Upper lobe of left lung (tissue), 4 donors: ENCODE measurements around the gene CLMP.

Source experiments
- POLR2A ChIP-seq, 4 donors: fragments of 450-650 bp; IDR thresholded peaks; one replicate each; pipeline ENCODE4 v1.5.1; 2016 to 2017; ENCODE audit warnings: antibody characterized with exemption in 4 of 4, mild to moderate bottlenecking in 2 of 4
- TF ChIP-seq, protein P1 (sequence below), 6 experiments: fragments of 450-650 bp in 4 of 6; fragments of 200-600 bp in 2 of 6; sonication (generic) in 2 of 6; IDR thresholded peaks; one replicate each; pipeline ENCODE4 v1.5.1; 2016 to 2019; ENCODE audit warnings: antibody characterized with exemption in 6 of 6

DNA sequence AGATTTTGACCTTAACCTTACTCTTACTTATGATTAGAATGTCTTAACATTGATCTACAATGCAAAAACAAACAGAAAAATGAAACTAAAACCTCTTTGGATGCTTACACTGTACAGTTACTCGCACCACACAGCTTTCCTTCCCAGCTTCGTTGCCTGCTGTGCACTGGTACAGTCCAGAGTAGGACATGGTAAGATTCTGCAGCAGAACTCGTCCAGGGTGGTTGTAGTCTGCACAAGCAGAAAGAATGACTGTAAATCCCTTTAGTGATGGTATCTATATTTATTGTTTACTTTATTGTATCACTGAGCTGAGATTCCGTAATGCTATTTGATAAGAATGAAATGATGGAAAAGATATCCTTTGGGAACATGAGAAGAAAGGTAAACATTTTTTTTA lies 112.1 kb downstream of the CLMP start:
- TF ChIP-seq POLR2A (IDR thresholded peaks at IDR 0.05) = no peak
- TF ChIP-seq, protein P1, sequence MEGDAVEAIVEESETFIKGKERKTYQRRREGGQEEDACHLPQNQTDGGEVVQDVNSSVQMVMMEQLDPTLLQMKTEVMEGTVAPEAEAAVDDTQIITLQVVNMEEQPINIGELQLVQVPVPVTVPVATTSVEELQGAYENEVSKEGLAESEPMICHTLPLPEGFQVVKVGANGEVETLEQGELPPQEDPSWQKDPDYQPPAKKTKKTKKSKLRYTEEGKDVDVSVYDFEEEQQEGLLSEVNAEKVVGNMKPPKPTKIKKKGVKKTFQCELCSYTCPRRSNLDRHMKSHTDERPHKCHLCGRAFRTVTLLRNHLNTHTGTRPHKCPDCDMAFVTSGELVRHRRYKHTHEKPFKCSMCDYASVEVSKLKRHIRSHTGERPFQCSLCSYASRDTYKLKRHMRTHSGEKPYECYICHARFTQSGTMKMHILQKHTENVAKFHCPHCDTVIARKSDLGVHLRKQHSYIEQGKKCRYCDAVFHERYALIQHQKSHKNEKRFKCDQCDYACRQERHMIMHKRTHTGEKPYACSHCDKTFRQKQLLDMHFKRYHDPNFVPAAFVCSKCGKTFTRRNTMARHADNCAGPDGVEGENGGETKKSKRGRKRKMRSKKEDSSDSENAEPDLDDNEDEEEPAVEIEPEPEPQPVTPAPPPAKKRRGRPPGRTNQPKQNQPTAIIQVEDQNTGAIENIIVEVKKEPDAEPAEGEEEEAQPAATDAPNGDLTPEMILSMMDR (IDR thresholded peaks at IDR 0.05) = no peak
